Measurements from ENCODE around the gene TDRD1. TPM values are rescaled to one million over a fixed set of nuclear protein-coding genes. Genes with fewer than 3 reads are reported as not detected.

Gene TDRD1
- total RNA-seq, 1 donor from 2014 or later, result not detected

GRCh38 chr10:114172216-114172615, 6.9 kb upstream of the TDRD1 start:
- Mint-ChIP-seq H3K4me3 (ENCODE audit: unreplicated experiment) (peak overlapping the region; percentile 95), H3K4me1 (ENCODE audit: low read depth) (peaks cover 29% of the 10 kb centered on the region), H3K27ac (ENCODE audit: unreplicated experiment) (peak overlapping the region; percentile 96), H3K9me3 (ENCODE audit: low read depth) (peaks cover 7% of the 10 kb centered on the region), H3K36me3 (ENCODE audit: low read depth) (peaks cover 4% of the 10 kb centered on the region), H3K27me3 (ENCODE audit: low read depth) (no peaks in the 10 kb centered on the region)
- DNase-seq (ENCODE audit: low spot score), result no peak
- no peak for TF ChIP-seq CTCF (IDR thresholded peaks at IDR 0.05)

GRCh38 chr10:114172776-114173602, 6.2 kb upstream of the TDRD1 start:
- Mint-ChIP-seq H3K4me3 (ENCODE audit: unreplicated experiment) (peak overlapping the region; percentile 95), H3K27ac (ENCODE audit: unreplicated experiment) (peak overlapping the region; percentile 96), H3K27me3 (ENCODE audit: low read depth) (no peaks in the 10 kb centered on the region), H3K36me3 (ENCODE audit: low read depth) (peaks cover 4% of the 10 kb centered on the region), H3K4me1 (ENCODE audit: low read depth) (peaks cover 32% of the 10 kb centered on the region), H3K9me3 (ENCODE audit: low read depth) (peaks cover 7% of the 10 kb centered on the region)
- no peak for TF ChIP-seq CTCF (IDR thresholded peaks at IDR 0.05)
- no peak for DNase-seq (ENCODE audit: low spot score)

- TF ChIP-seq CTCF (IDR thresholded peaks at IDR 0.05), result no peak
- Mint-ChIP-seq H3K36me3 (ENCODE audit: low read depth) (peaks cover 1% of the 10 kb centered on the region), H3K27me3 (ENCODE audit: low read depth) (no peaks in the 10 kb centered on the region), H3K27ac (ENCODE audit: unreplicated experiment) (peak overlapping the region; percentile 96), H3K9me3 (ENCODE audit: low read depth) (peaks cover 4% of the 10 kb centered on the region), H3K4me3 (ENCODE audit: unreplicated experiment) (peak overlapping the region; percentile 95), H3K4me1 (ENCODE audit: low read depth) (peaks cover 29% of the 10 kb centered on the region)
- DNase-seq (ENCODE audit: low spot score), result no peak
These were observed 5.6 kb upstream of the TDRD1 start for GRCh38 chr10:114173603-114173920.

GRCh38 chr10:114173921-114174694, 5.0 kb upstream of the TDRD1 start, which contains the start of gene CCDC186:
Gene CCDC186 (minus strand): TSS chr10:114174203. CDS start chr10:114163268, 10,935 bp downstream.
- H3K27ac Mint-ChIP-seq (ENCODE audit: unreplicated experiment), result peak within 1 kb of the TSS; percentile 96
- peak within 1 kb of the TSS; percentile 95 for H3K4me3 Mint-ChIP-seq (ENCODE audit: unreplicated experiment)
- H3K9me3 Mint-ChIP-seq (ENCODE audit: low read depth), result no peaks in the 10 kb centered on the region
- peaks cover 27% of the 10 kb centered on the region for H3K4me1 Mint-ChIP-seq (ENCODE audit: low read depth)
- peak; percentile 98 for DNase-seq (ENCODE audit: low spot score)
- no peaks in the 10 kb centered on the region for H3K27me3 Mint-ChIP-seq (ENCODE audit: low read depth)
- TF ChIP-seq CTCF (IDR thresholded peaks at IDR 0.05), result no peak
- H3K36me3 Mint-ChIP-seq (ENCODE audit: low read depth), result no peaks in the 10 kb centered on the region

- peak overlapping the region; percentile 87 for H3K27ac Mint-ChIP-seq (ENCODE audit: unreplicated experiment)
- H3K36me3 Mint-ChIP-seq (ENCODE audit: low read depth), result no peaks in the 10 kb centered on the region
- H3K9me3 Mint-ChIP-seq (ENCODE audit: low read depth), result no peaks in the 10 kb centered on the region
- peaks cover 27% of the 10 kb centered on the region for H3K4me1 Mint-ChIP-seq (ENCODE audit: low read depth)
- H3K27me3 Mint-ChIP-seq (ENCODE audit: low read depth), result no peaks in the 10 kb centered on the region
- peak overlapping the region; percentile 95 for H3K4me3 Mint-ChIP-seq (ENCODE audit: unreplicated experiment)
- TF ChIP-seq CTCF (IDR thresholded peaks at IDR 0.05), result no peak
- DNase-seq (ENCODE audit: low spot score), result no peak
These were observed 4.4 kb upstream of the TDRD1 start for GRCh38 chr10:114174695-114175188.
